SW 1271 (cell line): Measurements from ENCODE around the gene KNSTRN.

Experiments
- DNase-seq, 2 experiments: peaks; one replicate each; lab custom pipeline; 2025; lab: John Stamatoyannopoulos, UW

The KNSTRN gene

GRCh38 chr15:40435023-40435709 is 52.6 kb downstream of the KNSTRN start:
- no peak for DNase-seq

- no peak for DNase-seq
Observed at GRCh38 chr15:40435710-40436089, 53.2 kb downstream of the KNSTRN start.

GRCh38 chr15:40436116-40436891 is 53.8 kb downstream of the KNSTRN start:
- no peak for DNase-seq

- no peak for DNase-seq
Observed at GRCh38 chr15:40436892-40437751, 54.6 kb downstream of the KNSTRN start.

- DNase-seq, result no peak
Observed at GRCh38 chr15:40437752-40438687, 55.5 kb downstream of the KNSTRN start.

- no peak for DNase-seq
Observed at GRCh38 chr15:40438712-40439111, 56.2 kb downstream of the KNSTRN start.

- DNase-seq, result no peak
Observed at GRCh38 chr15:40439461-40439959, 57.0 kb downstream of the KNSTRN start.

GRCh38 chr15:40439960-40440742 is 57.6 kb downstream of the KNSTRN start:
- no peak for DNase-seq

- peak; percentile 69 to 81 for DNase-seq
Observed at GRCh38 chr15:40440743-40441564, 58.4 kb downstream of the KNSTRN start, which contains the start of gene BAHD1. Gene BAHD1, plus strand, starts transcription at chr15:40440953. Its CDS starts 17,512 bp downstream, at chr15:40458465.

GRCh38 chr15:40441565-40442531 is 59.3 kb downstream of the KNSTRN start:
- no peak for DNase-seq

GRCh38 chr15:40443255-40443654 is 60.7 kb downstream of the KNSTRN start:
- no peak for DNase-seq

- DNase-seq, result no peak
Observed at GRCh38 chr15:40443846-40444245, 61.3 kb downstream of the KNSTRN start.
